HG03025 (cell line): ENCODE data around the gene HEPHL1.

ENCODE experiments used
- ATAC-seq: cut with Tn5 transposase; IDR thresholded peaks from one replicate; pipeline ENCODE4 v1.9.1; 2021; ENCODE audit warnings: mild to moderate bottlenecking, moderate library complexity; ENCODE audit not compliant: unreplicated experiment, low FRiP score

The HEPHL1 gene

GRCh38 chr11:94128291-94128745, 107.2 kb downstream of the HEPHL1 start:
- ATAC-seq = peak; percentile 26

- peak; percentile 88 for ATAC-seq
Measured at GRCh38 chr11:94128746-94129511, 107.8 kb downstream of the HEPHL1 start, which contains the start of gene PANX1. PANX1 (plus strand) TSS chr11:94128841; CDS start chr11:94129313, 472 bp downstream.

DNA sequence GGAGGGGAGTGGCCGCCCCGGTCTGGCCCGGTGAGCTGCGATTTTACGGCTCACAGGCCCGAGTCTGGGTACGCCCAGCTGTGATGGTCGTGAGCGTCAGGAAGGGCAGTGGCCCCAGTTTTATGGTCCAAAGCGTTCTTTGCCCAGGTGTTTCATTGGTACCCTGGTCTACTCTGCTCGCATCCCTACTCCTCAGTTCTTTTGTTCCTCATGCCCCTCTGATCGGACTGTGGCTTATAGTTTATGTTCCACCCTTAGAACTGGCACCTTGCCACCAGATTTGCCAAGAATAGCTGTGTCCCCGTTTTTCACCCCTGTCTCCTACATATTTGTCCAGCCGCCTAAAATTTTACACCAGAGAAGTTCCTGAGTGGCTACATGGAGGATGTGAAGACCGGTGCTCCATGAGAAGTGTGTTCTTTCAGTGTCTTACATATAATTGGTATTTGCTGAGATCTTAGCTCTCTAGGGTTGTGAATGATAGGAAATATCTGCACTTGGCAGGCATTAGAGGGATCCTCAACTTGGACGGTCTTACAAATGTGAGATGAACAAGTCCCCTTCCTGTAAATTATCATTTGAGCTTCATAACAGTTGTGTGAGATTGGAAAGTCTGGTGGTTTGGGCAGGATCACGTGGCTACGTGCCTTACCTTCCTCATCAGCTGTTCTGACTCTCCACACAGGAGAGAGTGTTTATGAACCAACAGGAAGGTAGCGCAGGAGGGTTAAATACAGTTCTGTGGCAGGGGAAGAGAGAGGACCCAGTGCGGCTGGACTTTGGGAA, 108.6 kb downstream of the HEPHL1 start:
- ATAC-seq = no peak

DNA sequence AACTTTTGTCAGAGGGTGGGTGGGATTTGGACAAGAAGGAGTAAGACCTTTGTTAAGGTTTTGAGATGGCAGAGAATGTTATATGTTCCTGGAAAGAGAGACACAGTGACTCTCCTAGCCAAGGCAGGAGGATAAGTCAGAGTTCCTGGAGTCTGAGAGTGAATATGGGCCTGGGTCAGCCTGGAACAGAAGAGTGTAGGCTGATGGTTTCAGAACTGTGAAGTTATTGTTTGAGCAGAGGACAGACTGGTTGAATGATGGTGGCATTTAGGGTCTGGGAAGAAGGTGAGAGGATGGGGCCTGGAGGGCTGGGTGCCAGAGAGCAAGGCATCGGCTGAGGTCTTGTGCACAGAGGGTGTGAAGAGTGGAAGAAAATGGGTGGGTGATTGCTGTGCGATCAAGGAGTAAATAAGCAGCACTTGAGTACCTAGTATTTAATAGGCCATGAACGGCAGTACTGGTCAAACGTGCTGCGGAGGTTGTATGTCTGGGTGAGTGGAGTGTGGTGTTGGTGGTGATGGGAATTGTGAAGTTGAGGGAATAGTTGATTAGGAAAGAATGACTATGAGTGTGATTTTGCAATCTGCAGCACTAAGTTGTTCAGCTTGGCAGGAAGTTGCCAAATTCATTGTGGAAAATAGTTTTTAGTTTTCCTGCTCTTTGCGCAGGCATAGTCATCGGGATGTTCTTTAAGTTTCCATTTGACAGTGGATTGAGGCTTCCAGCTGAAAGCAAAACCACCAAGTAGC, 109.3 kb downstream of the HEPHL1 start:
- no peak for ATAC-seq

DNA sequence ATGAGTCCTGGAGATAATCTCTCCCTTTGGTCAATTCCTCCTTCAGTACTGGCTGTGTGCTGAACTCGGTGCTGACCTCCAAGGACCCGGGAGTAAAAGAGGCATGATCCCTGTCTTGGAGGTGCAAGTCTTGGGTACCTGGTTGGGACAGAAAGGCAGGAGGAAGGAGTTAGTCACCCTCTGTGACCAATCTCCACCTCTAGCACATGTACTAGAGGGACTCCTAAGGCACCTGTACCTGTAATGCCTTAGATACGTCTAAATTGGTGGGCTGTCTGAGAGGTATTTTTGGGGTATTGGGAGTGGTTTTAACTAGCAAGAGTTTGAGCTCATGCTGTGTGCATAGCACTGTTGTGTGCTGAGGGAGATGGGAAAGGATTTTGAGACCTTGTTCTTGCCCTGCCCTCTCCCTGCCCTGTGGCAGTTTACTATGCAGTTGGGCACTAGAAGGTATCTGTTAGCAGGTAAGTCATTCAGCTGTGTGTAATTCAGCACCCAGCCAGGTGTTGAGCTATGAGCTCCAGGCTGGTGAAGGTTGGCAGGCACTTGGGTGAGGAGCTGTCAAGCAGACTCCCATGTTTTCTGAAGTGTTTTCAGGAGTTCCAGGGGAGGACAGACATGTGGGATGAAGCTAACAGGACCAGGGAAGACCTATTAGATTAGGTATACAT, 110.0 kb downstream of the HEPHL1 start:
- ATAC-seq = no peak

- no peak for ATAC-seq
Measured at GRCh38 chr11:94131718-94132115, 110.6 kb downstream of the HEPHL1 start.

- no peak for ATAC-seq
Measured at GRCh38 chr11:94132152-94132558, 111.0 kb downstream of the HEPHL1 start.

DNA sequence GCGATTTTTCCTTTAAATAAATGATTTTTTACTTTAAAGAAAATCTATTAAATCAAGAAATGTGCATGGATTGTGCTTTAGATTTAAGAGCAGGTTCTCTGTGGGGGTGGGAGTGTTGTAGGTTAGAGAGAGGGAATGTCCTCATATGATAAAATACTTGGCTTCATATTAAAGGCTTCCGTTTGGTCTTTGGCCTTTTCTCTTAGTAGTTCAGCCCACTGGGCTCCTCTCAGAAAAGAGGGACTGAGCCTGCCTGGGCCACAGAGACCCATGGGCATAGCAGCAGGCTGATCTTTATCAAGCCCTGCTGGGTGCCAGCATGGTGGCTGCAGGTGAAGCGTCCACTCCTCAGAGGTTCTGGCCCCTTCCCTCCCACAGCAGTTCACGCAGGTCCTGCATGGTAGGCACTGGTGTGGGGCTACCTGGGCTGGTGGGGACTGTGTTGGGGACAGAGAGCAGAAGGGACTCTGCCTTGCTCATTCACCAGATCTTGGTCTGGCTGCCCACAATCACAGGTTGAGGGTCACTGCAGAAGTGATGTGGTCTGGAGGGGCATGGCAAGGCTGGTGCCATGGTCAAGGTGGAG, 111.8 kb downstream of the HEPHL1 start:
- no peak for ATAC-seq

GRCh38 chr11:94133752-94134151, 112.6 kb downstream of the HEPHL1 start:
- no peak for ATAC-seq

DNA sequence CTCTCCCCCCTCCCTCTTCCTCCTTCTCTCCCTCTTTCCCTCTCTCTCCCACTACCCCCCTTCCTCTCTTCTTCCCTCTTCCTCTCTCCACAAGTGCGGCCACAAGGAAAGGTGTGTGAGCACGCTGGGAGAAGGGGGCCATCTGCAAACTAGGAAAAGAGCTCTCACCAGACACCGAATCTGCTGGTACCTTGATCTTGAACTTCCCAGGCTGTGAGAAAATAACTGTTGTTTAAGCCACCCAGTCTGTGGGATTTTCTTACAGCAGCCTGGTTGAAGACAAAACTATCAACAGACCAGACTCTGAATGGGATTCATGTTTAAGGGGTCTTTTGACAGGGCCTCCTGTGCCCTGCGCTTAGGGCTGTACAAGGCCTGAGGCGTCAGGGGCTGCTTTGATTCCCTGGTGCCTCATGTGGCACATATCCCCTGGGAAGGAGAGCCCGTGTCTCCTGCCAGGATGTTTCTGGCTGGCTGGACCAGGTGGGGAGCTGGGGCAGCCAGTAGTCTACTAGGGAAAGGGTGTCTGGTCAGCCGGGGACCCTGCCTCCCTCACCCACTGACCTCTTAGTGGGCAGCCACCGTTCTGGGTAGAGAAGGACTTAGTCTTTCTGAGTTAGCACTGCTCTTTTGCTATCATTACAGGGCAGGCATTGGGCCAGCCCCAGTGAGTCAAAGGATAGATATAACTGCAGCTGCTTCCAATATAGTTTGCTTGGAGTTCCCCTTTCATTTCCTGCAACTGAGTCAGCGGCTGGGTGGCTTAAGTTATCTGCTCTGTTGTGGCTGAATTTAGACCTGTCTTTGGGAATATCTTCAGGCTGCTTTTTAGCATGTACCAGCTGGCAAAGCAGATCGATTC, 113.7 kb downstream of the HEPHL1 start:
- no peak for ATAC-seq

DNA sequence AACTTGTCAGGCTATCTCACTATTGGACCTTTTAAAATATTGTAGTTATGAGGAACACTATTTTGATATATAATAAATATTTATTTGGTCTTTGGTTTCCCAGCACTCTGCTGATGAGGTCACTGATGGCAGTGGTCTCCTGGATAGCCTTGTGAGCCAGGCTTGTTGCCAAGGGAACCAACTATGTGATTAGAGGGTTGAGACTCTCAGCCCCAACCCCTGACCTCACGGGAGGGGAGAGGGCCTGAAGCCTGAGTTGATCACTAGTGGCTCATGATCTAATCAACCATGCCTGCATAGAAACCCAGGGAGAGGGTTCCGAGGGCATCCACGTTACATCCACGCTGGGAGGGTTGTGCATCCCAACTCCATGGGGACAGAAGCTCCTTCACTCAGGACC, 118.3 kb downstream of the HEPHL1 start:
- ATAC-seq = no peak

DNA sequence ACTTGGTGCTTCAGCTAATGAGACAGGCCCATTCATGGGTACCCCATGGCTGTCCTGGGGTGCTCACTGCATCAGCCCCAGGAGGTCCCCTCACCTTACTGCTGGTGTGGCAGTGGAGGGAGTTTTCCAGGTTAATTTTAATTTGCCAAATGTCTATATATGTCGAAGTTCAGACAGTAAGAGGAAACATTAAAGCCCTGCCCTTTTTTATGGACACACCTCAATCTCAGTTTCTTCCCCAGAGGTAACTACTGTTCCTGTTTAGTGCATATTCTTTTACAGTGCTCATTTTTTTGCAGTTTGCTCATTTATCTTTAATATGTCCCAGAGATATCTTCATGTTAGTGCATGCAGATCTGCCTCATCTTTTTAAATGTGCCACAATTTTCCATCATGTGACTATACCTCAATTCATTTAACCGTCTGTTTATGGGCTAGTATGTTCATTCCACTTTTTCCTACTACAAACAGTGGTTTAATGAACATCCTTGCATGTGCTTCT, 119.1 kb downstream of the HEPHL1 start:
- ATAC-seq = no peak

- ATAC-seq = no peak
Measured at GRCh38 chr11:94141511-94142307, 120.6 kb downstream of the HEPHL1 start.

- no peak for ATAC-seq
Measured at GRCh38 chr11:94142308-94143281, 121.4 kb downstream of the HEPHL1 start.

GRCh38 chr11:94144216-94144615, 123.1 kb downstream of the HEPHL1 start:
- ATAC-seq = no peak

DNA sequence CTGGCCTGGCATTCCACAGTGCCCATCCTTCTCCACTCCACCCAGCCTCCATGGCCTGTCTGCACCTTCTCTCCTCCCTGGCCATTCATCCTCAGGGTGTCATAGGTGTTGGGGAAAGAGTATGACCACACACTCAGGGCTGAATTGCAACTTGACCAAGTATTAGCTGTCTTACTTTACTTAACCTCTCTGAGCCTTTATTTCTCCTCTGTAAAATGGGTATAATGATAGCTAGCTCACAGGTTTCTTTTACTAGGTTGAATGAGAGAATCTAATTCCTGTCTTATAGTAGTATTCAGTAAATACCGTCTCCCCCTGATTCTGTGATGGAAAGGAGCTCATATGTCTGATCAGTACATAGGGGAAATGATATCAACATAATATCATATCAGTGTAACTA, 123.5 kb downstream of the HEPHL1 start:
- ATAC-seq = no peak

DNA sequence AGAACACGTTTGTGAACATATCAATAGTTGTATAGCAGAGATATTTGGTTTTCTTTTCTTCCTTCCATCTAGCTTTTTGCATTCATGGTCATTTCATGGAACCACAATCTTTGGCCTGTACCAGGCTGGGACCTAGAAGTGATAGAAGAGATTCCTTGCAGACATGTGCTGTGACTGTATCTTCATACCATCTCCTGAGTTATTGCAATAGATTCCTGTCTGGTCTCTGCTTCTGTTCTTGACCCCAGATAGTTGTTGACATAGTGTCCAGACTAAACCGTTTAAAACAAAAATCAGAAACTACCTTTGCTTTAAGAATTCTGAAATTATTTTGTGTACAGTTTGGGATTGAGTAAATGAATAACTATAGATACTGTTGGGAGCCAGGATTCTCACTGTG, 124.3 kb downstream of the HEPHL1 start:
- no peak for ATAC-seq
